Prostate gland (tissue), 2 donors: ENCODE data around the gene NPEPL1. TPM values are rescaled to one million over a fixed set of nuclear protein-coding genes. Genes with fewer than 3 reads are reported as not detected.

ENCODE experiments used
- DNase-seq: peaks from one replicate; pipeline ENCODE4 v3.0.0-alpha.2; 2019; ENCODE audit warnings: low spot score
- H3K27ac ChIP-seq, 2 donors: fragments of 200-600 bp; sonication (generic); 2 replicates each; pipeline ENCODE4 v1.5.1; 2017 to 2019
- H3K27me3 ChIP-seq: fragments of 200-600 bp; sonication (generic); replicated peaks from 2 replicates; pipeline ENCODE4 v1.5.1; 2019; ENCODE audit not compliant: insufficient read depth
- H3K36me3 ChIP-seq, 2 donors: fragments of 200-600 bp; sonication (generic); 1 replicate in 1 of 2; 2 replicates in 1 of 2; pipeline versions ENCODE4 v1.5.1 to v1.8.1; 2017 to 2019
- H3K4me1 ChIP-seq: fragments of 200-600 bp; sonication (generic); replicated peaks from 2 replicates; pipeline ENCODE4 v1.5.1; 2019
- H3K4me3 ChIP-seq, 2 donors: fragments of 200-600 bp; sonication (generic); 2 replicates each; pipeline ENCODE4 v1.5.1; 2017 to 2019
- H3K9me3 ChIP-seq: fragments of 200-600 bp; sonication (generic); 2 replicates; pipeline ENCODE4 v1.5.1; 2017
- POLR2A ChIP-seq: fragments of 450-650 bp; IDR thresholded peaks from one replicate; pipeline ENCODE4 v1.6.1; 2016; ENCODE audit warnings: antibody characterized with exemption, mild to moderate bottlenecking
- POLR2AphosphoS5 ChIP-seq: sonication (generic); formaldehyde crosslinking; IDR thresholded peaks from one replicate; pipeline ENCODE4 v1.6.1; 2017; ENCODE audit warnings: antibody characterized with exemption
- WGBS: methylation state at CpG from one replicate; pipeline ENCODE4 v1.1.5; 2018; 5-methylcytosine and 5-hydroxymethylcytosine counted together
- intact Hi-C: fragments of 100-400 bp; cut with DNase I; formaldehyde crosslinking; loops from one replicate; pipeline ENCODE4 v1.14.2; 2022
- total RNA-seq, 2 donors: library from RNA; depleted of rRNA; stranded (reverse); fragments of >200 nt; gene quantifications; one replicate each; pipeline ENCODE4 v1.1.0, GENCODE V29; 2016
- TF ChIP-seq, protein P1 (sequence below), 4 experiments: fragments of 200-600 bp in 2 of 4; fragments of 450-650 bp in 2 of 4; sonication (generic) in 2 of 4; IDR thresholded peaks; 1 replicate in 3 of 4; 2 replicates in 1 of 4; pipeline ENCODE4 v1.5.1; 2016 to 2019; ENCODE audit warnings: antibody characterized with exemption in 4 of 4, mild to moderate bottlenecking in 2 of 4, moderate library complexity in 2 of 4

Gene NPEPL1
- total RNA-seq, 2 donors from 2014 or later = 25.7 to 63.1 TPM

DNA sequence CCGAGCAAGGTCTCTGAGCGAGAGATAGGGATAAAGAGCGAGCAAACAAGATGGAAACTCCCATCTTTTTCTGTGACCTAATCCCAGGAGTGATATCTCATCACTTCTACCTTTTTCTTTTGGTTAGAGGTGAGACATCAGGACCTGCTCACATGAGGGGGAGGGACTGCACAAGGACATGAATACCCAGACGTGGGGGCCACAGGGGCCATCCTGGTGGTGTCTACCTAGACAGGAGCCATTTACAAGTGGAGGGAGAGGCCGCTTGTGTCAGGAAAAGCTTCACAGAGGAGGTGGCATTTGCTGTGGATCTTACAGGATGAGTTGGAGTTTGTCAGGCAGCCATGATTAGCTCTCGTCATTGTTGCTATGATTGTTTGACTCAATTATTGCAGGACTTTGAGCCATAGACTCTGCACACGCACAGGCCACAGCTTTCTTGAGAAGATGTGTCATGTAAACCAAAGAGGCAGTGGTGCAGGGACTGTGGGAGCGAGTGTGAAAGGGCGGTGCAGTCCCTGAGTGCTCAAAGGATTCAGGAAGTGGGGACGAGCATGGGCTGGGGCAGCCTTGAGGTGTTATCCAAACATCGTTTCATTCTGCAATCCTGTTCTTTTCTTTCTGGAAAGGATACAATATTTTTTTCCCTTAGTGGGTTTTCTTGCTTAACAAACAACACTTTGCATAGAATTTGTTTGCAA is 7.7 kb downstream of the NPEPL1 start:
- no peak for DNase-seq
- no peak overlapping the region for H3K4me3 ChIP-seq
- TF ChIP-seq, protein P1, sequence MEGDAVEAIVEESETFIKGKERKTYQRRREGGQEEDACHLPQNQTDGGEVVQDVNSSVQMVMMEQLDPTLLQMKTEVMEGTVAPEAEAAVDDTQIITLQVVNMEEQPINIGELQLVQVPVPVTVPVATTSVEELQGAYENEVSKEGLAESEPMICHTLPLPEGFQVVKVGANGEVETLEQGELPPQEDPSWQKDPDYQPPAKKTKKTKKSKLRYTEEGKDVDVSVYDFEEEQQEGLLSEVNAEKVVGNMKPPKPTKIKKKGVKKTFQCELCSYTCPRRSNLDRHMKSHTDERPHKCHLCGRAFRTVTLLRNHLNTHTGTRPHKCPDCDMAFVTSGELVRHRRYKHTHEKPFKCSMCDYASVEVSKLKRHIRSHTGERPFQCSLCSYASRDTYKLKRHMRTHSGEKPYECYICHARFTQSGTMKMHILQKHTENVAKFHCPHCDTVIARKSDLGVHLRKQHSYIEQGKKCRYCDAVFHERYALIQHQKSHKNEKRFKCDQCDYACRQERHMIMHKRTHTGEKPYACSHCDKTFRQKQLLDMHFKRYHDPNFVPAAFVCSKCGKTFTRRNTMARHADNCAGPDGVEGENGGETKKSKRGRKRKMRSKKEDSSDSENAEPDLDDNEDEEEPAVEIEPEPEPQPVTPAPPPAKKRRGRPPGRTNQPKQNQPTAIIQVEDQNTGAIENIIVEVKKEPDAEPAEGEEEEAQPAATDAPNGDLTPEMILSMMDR (IDR thresholded peaks at IDR 0.05) = no peak
- no peak for TF ChIP-seq POLR2A
- TF ChIP-seq POLR2AphosphoS5 = no peak
- no peaks in the 10 kb centered on the region for H3K27me3 ChIP-seq
- peaks cover 0 to 4% of the 10 kb centered on the region in 2 donors for H3K36me3 ChIP-seq
- no peak overlapping the region for H3K27ac ChIP-seq
- 87% methylated on average over 11 of the region's 11 CpGs for WGBS
- no peaks in the 10 kb centered on the region for H3K4me1 ChIP-seq
- intact Hi-C loops = no loop called here
- H3K9me3 ChIP-seq = no peaks in the 10 kb centered on the region

- no peak for DNase-seq
- no peaks in the 10 kb centered on the region for H3K9me3 ChIP-seq
- no peak overlapping the region for H3K27ac ChIP-seq
- H3K36me3 ChIP-seq = peaks cover 0 to 4% of the 10 kb centered on the region in 2 donors
- H3K4me3 ChIP-seq = no peak overlapping the region
- WGBS = 90% methylated on average over 11 of the region's 11 CpGs
- intact Hi-C loops = no loop called here
- no peaks in the 10 kb centered on the region for H3K4me1 ChIP-seq
- H3K27me3 ChIP-seq = no peaks in the 10 kb centered on the region
- TF ChIP-seq POLR2AphosphoS5 = no peak
- no peak for TF ChIP-seq POLR2A
- TF ChIP-seq, protein P1 (IDR thresholded peaks at IDR 0.05) = no peak
These were observed 8.2 kb downstream of the NPEPL1 start for GRCh38 chr20:58700823-58701222.

DNA sequence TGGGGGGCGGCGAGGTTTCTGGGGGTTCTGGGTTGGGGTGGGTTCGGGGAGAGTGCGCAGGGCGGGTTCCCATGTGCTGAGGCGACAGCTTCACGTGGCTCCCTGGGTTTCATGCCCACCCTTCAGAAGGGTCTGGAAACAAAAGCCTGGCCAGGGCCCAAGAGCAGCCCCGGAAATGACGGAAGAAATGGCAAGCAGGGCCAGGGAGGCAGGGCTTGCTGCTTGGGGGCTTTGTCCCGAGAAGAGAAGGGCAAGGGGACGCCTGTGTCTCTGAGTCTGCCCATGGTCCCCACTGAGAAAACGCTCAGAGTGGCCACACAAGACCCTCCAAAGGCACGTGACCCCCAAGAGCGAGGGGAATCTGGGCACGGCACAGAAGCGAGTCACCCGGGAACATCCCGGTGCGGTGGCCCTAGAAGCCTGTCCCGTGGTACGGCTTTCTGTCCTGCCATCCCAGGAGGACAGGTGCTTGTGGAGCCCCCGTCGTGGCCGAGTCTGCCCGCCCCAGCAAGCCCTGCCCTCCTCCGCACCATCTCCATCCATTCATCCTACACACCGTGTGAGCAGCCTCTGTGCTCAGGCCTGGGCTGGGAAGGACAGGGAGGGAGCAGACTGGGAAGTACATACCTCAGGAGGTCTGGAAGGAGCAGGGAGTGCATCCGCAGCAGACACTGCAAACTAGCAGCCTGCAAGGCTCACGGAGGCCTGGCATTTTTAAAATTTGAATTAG is 9.0 kb downstream of the NPEPL1 start:
- H3K36me3 ChIP-seq = peaks cover 0 to 4% of the 10 kb centered on the region in 2 donors
- intact Hi-C loops = no loop called here
- no peak for DNase-seq
- H3K4me3 ChIP-seq = no peak overlapping the region
- H3K4me1 ChIP-seq = no peaks in the 10 kb centered on the region
- H3K9me3 ChIP-seq = no peaks in the 10 kb centered on the region
- no peaks in the 10 kb centered on the region for H3K27me3 ChIP-seq
- TF ChIP-seq POLR2AphosphoS5 = no peak
- TF ChIP-seq, protein P1 (IDR thresholded peaks at IDR 0.05) = no peak
- TF ChIP-seq POLR2A = no peak
- 88% methylated on average over 26 of the region's 29 CpGs for WGBS
- no peak overlapping the region for H3K27ac ChIP-seq

DNA sequence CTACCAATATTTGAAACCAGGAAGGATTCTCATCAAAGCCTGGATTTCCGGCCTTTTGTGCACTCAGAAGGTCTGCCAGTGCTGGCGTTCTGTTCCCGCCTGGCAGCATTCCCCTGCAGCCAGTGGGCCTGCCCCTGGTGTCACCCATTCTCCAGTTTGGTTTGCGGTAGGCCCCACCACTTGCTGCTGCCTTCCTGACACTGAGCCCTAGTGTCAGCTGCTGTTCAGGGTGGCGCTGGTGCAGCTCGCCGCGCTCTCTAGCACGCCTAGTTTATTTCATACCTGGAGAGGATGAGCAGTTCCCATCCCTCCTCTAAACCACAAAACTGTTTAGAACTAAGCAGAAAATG is 9.5 kb downstream of the NPEPL1 start:
- Histone ChIP-seq H3K36me3 (peaks cover 0 to under 1% of the 10 kb centered on the region in 2 donors), H3K4me1 (no peaks in the 10 kb centered on the region), H3K9me3 (no peaks in the 10 kb centered on the region), H3K27me3 (no peaks in the 10 kb centered on the region), H3K4me3 (no peak overlapping the region), H3K27ac (no peak overlapping the region)
- 99% methylated on average over 9 of the region's 9 CpGs for WGBS
- TF ChIP-seq, protein P1 (IDR thresholded peaks at IDR 0.05) = no peak
- TF ChIP-seq POLR2AphosphoS5 (no peak), POLR2A (no peak)
- intact Hi-C loops = no loop called here
- DNase-seq = no peak
